Measurements from ENCODE around the gene FYN. TPM values are rescaled to one million over a fixed set of nuclear protein-coding genes. Genes with fewer than 3 reads are reported as not detected.

Gene FYN
- total and polyA plus RNA-seq, 2 of the 8 experiments (the other 6 are each of a cell fraction or from before 2014, with no cell fraction given): 46.8 to 97.2 TPM

DNA sequence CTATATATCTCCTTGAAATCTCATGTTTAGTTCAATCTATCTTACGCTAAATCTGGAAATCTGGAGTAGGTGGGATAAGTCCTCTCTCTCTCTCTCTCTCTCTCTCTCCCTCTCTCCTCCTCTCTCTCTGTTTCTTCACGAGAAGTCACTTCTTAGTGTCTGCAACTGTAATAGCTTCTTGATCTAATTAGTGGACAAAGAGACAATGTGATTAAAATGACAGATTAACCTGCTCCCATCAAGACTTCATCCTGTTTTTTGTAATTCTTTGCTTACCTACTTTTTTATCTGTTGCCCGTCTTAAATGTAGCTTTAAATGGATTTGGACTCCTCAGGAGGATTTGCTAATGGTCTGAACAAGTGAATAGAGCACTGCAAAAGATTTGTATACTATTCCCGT lies 2.5 kb upstream of the FYN start:
- ChIA-PET POLR2A (ENCODE audit: partially characterized antibody) (no interaction called here), CTCF (ENCODE audit: partially characterized antibody) (interaction anchor here (0.8 kb wide), 1 partner anchor 133 kb away, joined by 3 read pairs; no protein-coding TSS in a partner anchor)
- no peaks in the 10 kb centered on the region for H4K20me1 ChIP-seq (replicated peaks in 1 of 2; ENCODE audit: control insufficient read depth in 1 of 2, insufficient read depth in 2 of 2, low read length in 2 of 2)
- DNase-seq (ENCODE audit: low read depth in 1 of 2, low spot score in 2 of 2): no peak
- H2BK12ac ChIP-seq (ENCODE audit: low read depth, low read length): no peak overlapping the region
- H3K4me2 ChIP-seq (ENCODE audit: insufficient read depth in 1 of 2, low read depth in 2 of 2, low read length in 2 of 2): no peak overlapping the region
- no peak overlapping the region for H2AK5ac ChIP-seq (ENCODE audit: low read depth, low read length)
- no peaks in the 10 kb centered on the region for H3K36me3 ChIP-seq (ENCODE audit: control insufficient read depth in 2 of 4, insufficient read depth in 4 of 4, low read length in 3 of 4)
- no peak overlapping the region for H3K4me3 ChIP-seq (ENCODE audit: extremely low read depth in 1 of 4, insufficient read depth in 2 of 4, low read depth in 3 of 4, low read length in 4 of 4)
- no peak overlapping the region for H3K27ac ChIP-seq (ENCODE audit: low read depth, low read length)
- FAIRE-seq: no peak
- no peaks in the 10 kb centered on the region for H3K79me1 ChIP-seq (ENCODE audit: low read depth, low read length)
- no peak overlapping the region for H2BK20ac ChIP-seq (ENCODE audit: low read length)
- no peak overlapping the region for H2BK120ac ChIP-seq (replicated peaks; ENCODE audit: low read depth, low read length)
- H3K14ac ChIP-seq (ENCODE audit: insufficient read length): no peak overlapping the region
- no peak overlapping the region for H4K8ac ChIP-seq (ENCODE audit: extremely low read depth, insufficient read depth, low read length)
- H4K91ac ChIP-seq (replicated peaks; ENCODE audit: insufficient read length, low read length): no peak overlapping the region
- H4K5ac ChIP-seq (ENCODE audit: insufficient read length, low read depth, low read length): no peak overlapping the region
- peaks cover 4% of the 10 kb centered on the region; the same call in 1 of the 2 replicates for H3K23me2 ChIP-seq (ENCODE audit: low read depth, low read length)
- H2BK5ac ChIP-seq (ENCODE audit: low read depth, low read length): no peak overlapping the region
- H3K9me3 ChIP-seq (ENCODE audit: insufficient read depth in 2 of 2, low read depth in 1 of 2, low read length in 1 of 2): no peaks in the 10 kb centered on the region
- no peak overlapping the region for H2BK15ac ChIP-seq (ENCODE audit: low read length)
- H3K18ac ChIP-seq (ENCODE audit: extremely low read depth, low read length): no peak overlapping the region
- no peak overlapping the region for H3K56ac ChIP-seq (replicated peaks; ENCODE audit: insufficient read length, low read depth, low read length)
- no peak overlapping the region for H2AFZ ChIP-seq (ENCODE audit: low read length)
- peaks cover 0 to 6% (median 5%) of the 10 kb centered on the region in 4 experiments; a peak in 4 of 7 replicates for H3K4me1 ChIP-seq (replicated peaks in 1 of 4; ENCODE audit: control insufficient read depth in 3 of 4, insufficient read depth in 4 of 4, low read length in 3 of 4)
- no peak overlapping the region for H3K4ac ChIP-seq (replicated peaks; ENCODE audit: insufficient read length, low read depth, low read length)
- H3K23ac ChIP-seq (ENCODE audit: insufficient read length): no peak overlapping the region
- 89% methylated on average over 4 of the region's 4 CpGs; no CpG with 5 or more reads in 1 of the 2 experiments for WGBS, 2 experiments (ENCODE audit: extremely low coverage in 1 of 2, insufficient coverage in 1 of 2, insufficient read length in 1 of 2, insufficient replicate concordance in 2 of 2, low coverage in 1 of 2, low lambda C conversion rate in 2 of 2, missing lambda C conversion rate in 1 of 2)
- no peaks in the 10 kb centered on the region for H3K27me3 ChIP-seq (replicated peaks in 1 of 4; ENCODE audit: control insufficient read depth in 3 of 4, extremely low read depth in 1 of 4, insufficient read depth in 3 of 4, low read length in 3 of 4)
- H3K9ac ChIP-seq (replicated peaks in 1 of 4; ENCODE audit: extremely low read depth in 1 of 4, low read depth in 3 of 4, low read length in 3 of 4): no peak overlapping the region
- no peak for TF ChIP-seq POLR2AphosphoS5 (IDR thresholded peaks at IDR 0.05; ENCODE audit: low read depth, low read length)
- no peak for TF ChIP-seq SAP30 (IDR thresholded peaks at IDR 0.05; ENCODE audit: insufficient read depth, insufficient replicate concordance, low read length)
- peaks cover 0 to 15% of the 10 kb centered on the region in 2 experiments; a peak in 3 of 4 replicates for H3K79me2 ChIP-seq (ENCODE audit: control insufficient read depth in 1 of 2, insufficient read depth in 2 of 2, low read length in 2 of 2)
